Measurements from ENCODE around the gene SIGMAR1. TPM values are rescaled to one million over a fixed set of nuclear protein-coding genes. Genes with fewer than 3 reads are reported as not detected.

The SIGMAR1 gene
- total and polyA plus RNA-seq, 12 donors: 34.6 to 158 (median 83.0) TPM

- no peaks in the 10 kb centered on the region for H3K27me3 ChIP-seq
- H3K4me1 ChIP-seq (replicated peaks in 1 of 2): peaks cover 19 to 26% of the 10 kb centered on the region in 2 donors
- TF ChIP-seq POLR2A (IDR thresholded peaks at IDR 0.05): no peak
- TF ChIP-seq, protein P1, sequence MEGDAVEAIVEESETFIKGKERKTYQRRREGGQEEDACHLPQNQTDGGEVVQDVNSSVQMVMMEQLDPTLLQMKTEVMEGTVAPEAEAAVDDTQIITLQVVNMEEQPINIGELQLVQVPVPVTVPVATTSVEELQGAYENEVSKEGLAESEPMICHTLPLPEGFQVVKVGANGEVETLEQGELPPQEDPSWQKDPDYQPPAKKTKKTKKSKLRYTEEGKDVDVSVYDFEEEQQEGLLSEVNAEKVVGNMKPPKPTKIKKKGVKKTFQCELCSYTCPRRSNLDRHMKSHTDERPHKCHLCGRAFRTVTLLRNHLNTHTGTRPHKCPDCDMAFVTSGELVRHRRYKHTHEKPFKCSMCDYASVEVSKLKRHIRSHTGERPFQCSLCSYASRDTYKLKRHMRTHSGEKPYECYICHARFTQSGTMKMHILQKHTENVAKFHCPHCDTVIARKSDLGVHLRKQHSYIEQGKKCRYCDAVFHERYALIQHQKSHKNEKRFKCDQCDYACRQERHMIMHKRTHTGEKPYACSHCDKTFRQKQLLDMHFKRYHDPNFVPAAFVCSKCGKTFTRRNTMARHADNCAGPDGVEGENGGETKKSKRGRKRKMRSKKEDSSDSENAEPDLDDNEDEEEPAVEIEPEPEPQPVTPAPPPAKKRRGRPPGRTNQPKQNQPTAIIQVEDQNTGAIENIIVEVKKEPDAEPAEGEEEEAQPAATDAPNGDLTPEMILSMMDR (IDR thresholded peaks at IDR 0.05): no peak
- peaks cover 0 to 6% of the 10 kb centered on the region in 2 donors for H3K36me3 ChIP-seq (replicated peaks in 1 of 2)
- no peaks in the 10 kb centered on the region for H3K9me3 ChIP-seq (replicated peaks in 1 of 3)
- 72 to 83% (median 78%) methylated on average over 3 of the region's 3 CpGs for WGBS, 4 donors
- H3K4me3 ChIP-seq: no peak overlapping the region
- intact Hi-C loops (cut with DNase I): no loop called here
- no peak overlapping the region for H3K27ac ChIP-seq
- DNase-seq: no peak
Measured at GRCh38 chr9:34634551-34635248, 2.9 kb downstream of the SIGMAR1 start.

DNA sequence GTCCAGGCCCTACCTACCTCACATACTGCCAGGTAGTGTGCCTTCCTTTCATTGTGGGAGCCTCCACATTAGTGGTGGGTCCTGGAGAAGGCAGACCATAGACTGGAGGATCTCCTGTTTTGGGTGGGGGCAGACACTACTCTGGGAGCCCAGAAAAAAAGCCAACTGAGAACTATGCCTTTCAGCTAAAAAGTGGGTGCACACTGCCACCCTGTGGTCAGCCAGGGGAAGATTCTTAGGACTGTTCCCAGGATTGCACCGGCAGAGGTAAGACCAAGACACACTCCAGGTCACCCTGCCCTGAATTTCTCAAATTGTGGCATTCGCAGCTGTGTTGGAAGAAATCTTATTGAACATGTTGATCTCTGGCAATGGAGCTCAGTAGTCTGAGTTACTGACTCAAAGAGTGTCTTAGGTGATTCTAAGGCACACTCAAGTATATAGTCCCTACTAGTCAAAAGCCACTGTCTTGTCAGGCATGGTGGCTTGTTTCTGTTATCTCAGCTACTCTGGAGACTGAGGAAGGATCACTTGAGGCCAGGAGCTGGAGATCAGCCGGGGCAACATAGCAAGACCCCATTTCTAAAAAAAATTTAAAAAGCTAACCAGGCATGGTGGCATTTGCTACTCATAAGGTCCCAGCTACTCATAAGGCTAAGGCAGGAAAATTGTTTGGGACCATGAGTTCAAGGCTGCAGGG lies 3.6 kb downstream of the SIGMAR1 start:
- no peak overlapping the region for H3K27ac ChIP-seq
- TF ChIP-seq POLR2A (IDR thresholded peaks at IDR 0.05): no peak
- TF ChIP-seq, protein P1 (IDR thresholded peaks at IDR 0.05): peak; percentile 71 to 85 (median 79)
- peaks cover 0 to 6% of the 10 kb centered on the region in 2 donors for H3K36me3 ChIP-seq (replicated peaks in 1 of 2)
- WGBS, 4 donors: 18 to 21% (median 19%) methylated on average over 3 of the region's 3 CpGs
- H3K27me3 ChIP-seq: peaks cover 7% of the 10 kb centered on the region
- H3K4me3 ChIP-seq: no peak overlapping the region
- peaks cover 20 to 30% of the 10 kb centered on the region in 2 donors for H3K4me1 ChIP-seq (replicated peaks in 1 of 2)
- DNase-seq: peak; percentile 61 to 83 (median 70)
- H3K9me3 ChIP-seq (replicated peaks in 1 of 3): no peaks in the 10 kb centered on the region
- intact Hi-C loops (cut with DNase I): no loop called here

DNA sequence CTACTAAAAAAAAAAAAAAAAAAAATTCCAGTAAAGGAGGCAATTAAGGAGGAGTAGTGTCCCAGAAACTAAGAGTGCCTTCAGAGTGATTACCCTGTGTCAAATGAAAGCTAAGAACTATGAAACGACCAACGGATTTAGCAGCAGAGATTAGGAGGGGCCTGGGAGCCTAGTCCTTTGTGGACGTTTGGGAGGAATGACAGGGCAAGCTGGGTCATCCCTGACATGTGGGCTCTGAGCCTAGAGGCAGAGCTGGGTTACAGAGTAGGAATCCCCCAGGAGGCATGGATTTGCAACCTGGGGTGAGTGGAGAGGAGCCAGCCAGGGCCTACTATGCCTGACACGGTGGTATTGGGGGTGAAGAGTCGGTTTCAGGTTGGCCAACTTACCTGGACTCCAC lies 4.4 kb downstream of the SIGMAR1 start:
- intact Hi-C loops (cut with DNase I): no loop called here
- 51 to 63% (median 59%) methylated on average over 5 of the region's 5 CpGs for WGBS, 4 donors
- no peak overlapping the region for H3K4me3 ChIP-seq
- TF ChIP-seq POLR2A (IDR thresholded peaks at IDR 0.05): no peak
- TF ChIP-seq, protein P1 (IDR thresholded peaks at IDR 0.05): no peak
- DNase-seq: no peak
- peaks cover 19 to 28% of the 10 kb centered on the region in 2 donors for H3K4me1 ChIP-seq (replicated peaks in 1 of 2)
- no peak overlapping the region for H3K27ac ChIP-seq
- peaks cover 11% of the 10 kb centered on the region for H3K27me3 ChIP-seq
- no peaks in the 10 kb centered on the region for H3K9me3 ChIP-seq (replicated peaks in 1 of 3)
- peaks cover 0 to 6% of the 10 kb centered on the region in 2 donors for H3K36me3 ChIP-seq (replicated peaks in 1 of 2)

DNA sequence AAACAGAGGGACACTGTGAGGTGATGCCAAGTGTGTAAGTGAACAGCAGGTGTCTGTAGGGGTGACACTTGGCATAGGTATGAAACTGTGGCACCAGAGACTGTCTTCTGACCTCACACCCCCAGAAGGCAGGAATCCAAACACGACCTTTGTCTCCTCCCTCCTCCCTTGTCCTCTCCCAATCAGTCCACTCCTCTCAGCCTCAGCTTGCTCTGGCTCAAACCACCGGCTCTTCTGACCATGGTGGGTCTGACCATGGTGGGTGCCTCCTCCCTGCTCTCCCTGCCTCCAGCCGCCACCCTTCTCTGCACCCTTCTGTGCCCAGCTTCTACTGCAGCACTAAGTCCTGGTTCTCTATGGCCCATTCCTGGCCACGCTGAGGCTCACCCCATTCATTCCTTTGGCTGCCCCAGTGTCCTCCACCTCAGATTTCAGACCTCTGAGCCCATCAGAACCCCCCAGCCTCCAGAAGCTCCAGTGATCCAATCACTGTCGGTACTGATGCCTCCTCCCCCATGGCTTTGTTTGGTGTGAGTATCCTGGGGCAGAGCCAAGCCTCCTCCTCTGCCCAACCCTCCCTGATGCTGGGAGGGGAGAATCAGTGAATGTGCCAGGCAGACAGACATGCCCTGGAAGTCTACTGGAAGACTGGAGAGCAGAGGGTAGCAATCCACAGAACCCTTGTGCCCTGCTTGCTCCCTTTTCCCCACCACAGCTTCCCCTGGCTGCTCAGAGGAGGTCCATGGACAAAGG lies 7.0 kb downstream of the SIGMAR1 start:
- Histone ChIP-seq H3K27me3 (peaks cover 36% of the 10 kb centered on the region), H3K36me3 (replicated peaks in 1 of 2) (peaks cover 0 to 6% of the 10 kb centered on the region in 2 donors), H3K4me1 (replicated peaks in 1 of 2) (peaks cover 7 to 11% of the 10 kb centered on the region in 2 donors), H3K9me3 (replicated peaks in 1 of 3) (no peaks in the 10 kb centered on the region), H3K4me3 (no peak overlapping the region), H3K27ac (no peak overlapping the region)
- no peak for TF ChIP-seq POLR2A (IDR thresholded peaks at IDR 0.05)
- TF ChIP-seq, protein P1 (IDR thresholded peaks at IDR 0.05): no peak
- no peak for DNase-seq
- WGBS, 4 donors: 33 to 51% (median 39%) methylated on average over 4 to 5 of the region's 5 CpGs
- intact Hi-C loops (cut with DNase I): no loop called here

Measured in adrenal gland (tissue), 12 donors.